GM23248 (cell line): Measurements from ENCODE around the gene ATM.
"Not testable (repeated sequence)": the region's sequence is repeated elsewhere in the genome, so short reads cannot be mapped to it uniquely, and the experiment has no call there.

ENCODE experiments used
- EZH2 ChIP-seq: fragments of 200-600 bp; sonication (generic); IDR thresholded peaks from 2 replicates; pipeline ENCODE4 v1.6.1; 2018; ENCODE audit warnings: antibody characterized with exemption, mild to moderate bottlenecking; ENCODE audit not compliant: insufficient read depth, poor library complexity, severe bottlenecking
- EZH2phosphoT487 ChIP-seq: fragments of 200-600 bp; sonication (generic); IDR thresholded peaks from 2 replicates; pipeline ENCODE4 v1.6.1; 2018; ENCODE audit warnings: antibody characterized with exemption, moderate library complexity, mild to moderate bottlenecking, low read depth; ENCODE audit not compliant: insufficient read depth

- not testable (repeated sequence) for TF ChIP-seq EZH2, EZH2phosphoT487
Measured at GRCh38 chr11:108417551-108417950, 194.7 kb downstream of the ATM start.
